AG20443 (cell line): Measurements from ENCODE around the gene SLC26A1.
"Not testable (repeated sequence)": the region's sequence is repeated elsewhere in the genome, so short reads cannot be mapped to it uniquely, and the experiment has no call there.

Experiments
- DNase-seq: peaks from one replicate; pipeline ENCODE4 v3.0.0; 2012; ENCODE audit warnings: low spot score, mixed read lengths

The SLC26A1 gene

GRCh38 chr4:954211-955020, 38.8 kb downstream of the SLC26A1 start:
- DNase-seq: no peak

GRCh38 chr4:953574-953915, 39.7 kb downstream of the SLC26A1 start:
- no peak for DNase-seq

- no peak for DNase-seq
Measured at GRCh38 chr4:952881-953573, 40.2 kb downstream of the SLC26A1 start.

- no peak for DNase-seq
Measured at GRCh38 chr4:951594-952468, 41.4 kb downstream of the SLC26A1 start.

GRCh38 chr4:951186-951585, 42.0 kb downstream of the SLC26A1 start:
- DNase-seq: no peak

GRCh38 chr4:950136-951020, 42.8 kb downstream of the SLC26A1 start:
- no peak for DNase-seq

GRCh38 chr4:949656-950055, 43.5 kb downstream of the SLC26A1 start:
- no peak for DNase-seq

- no peak for DNase-seq
Measured at GRCh38 chr4:948936-949300, 44.3 kb downstream of the SLC26A1 start.

GRCh38 chr4:948101-948935, 44.9 kb downstream of the SLC26A1 start:
- DNase-seq: no peak

- no peak for DNase-seq
Measured at GRCh38 chr4:947491-947971, 45.7 kb downstream of the SLC26A1 start.

- no peak for DNase-seq
Measured at GRCh38 chr4:946517-947471, 46.4 kb downstream of the SLC26A1 start.

- no peak for DNase-seq
Measured at GRCh38 chr4:946103-946450, 47.1 kb downstream of the SLC26A1 start.

- no peak for DNase-seq
Measured at GRCh38 chr4:945274-946102, 47.7 kb downstream of the SLC26A1 start.

GRCh38 chr4:939508-939907, 53.7 kb downstream of the SLC26A1 start:
- not testable (repeated sequence) for DNase-seq
